HG03280 (cell line): ENCODE data around the gene PHETA1.
"Not testable (repeated sequence)": the region's sequence is repeated elsewhere in the genome, so short reads cannot be mapped to it uniquely, and the experiment has no call there.

ENCODE experiments used
- ATAC-seq: cut with Tn5 transposase; IDR thresholded peaks from one replicate; pipeline ENCODE4 v1.9.1; 2021; ENCODE audit warnings: mild to moderate bottlenecking, moderate library complexity; ENCODE audit not compliant: unreplicated experiment

PHETA1 gene

DNA sequence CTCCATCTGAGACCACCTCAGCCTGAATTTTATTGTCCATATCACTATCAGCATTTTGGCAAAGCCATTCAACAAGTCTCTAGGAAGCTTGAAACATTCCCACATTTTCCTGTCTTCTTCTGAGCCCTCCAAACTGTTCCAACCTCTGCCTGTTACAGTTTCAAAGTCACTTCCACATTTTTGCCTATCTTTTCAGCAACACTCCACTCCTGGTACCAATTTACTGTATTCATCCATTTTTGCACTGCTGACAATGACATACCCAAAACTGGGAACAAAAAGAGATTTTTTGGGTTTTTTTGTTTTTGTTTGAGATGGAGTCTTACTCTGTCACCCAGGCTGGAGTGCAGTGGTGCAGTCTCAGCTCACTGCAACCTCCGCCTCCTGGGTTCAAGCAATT is 4.3 kb upstream of the PHETA1 start:
- not testable (repeated sequence) for ATAC-seq

GRCh38 chr12:111369496-111370220 is 763 bp upstream of the PHETA1 start:
- ATAC-seq, result no peak

DNA sequence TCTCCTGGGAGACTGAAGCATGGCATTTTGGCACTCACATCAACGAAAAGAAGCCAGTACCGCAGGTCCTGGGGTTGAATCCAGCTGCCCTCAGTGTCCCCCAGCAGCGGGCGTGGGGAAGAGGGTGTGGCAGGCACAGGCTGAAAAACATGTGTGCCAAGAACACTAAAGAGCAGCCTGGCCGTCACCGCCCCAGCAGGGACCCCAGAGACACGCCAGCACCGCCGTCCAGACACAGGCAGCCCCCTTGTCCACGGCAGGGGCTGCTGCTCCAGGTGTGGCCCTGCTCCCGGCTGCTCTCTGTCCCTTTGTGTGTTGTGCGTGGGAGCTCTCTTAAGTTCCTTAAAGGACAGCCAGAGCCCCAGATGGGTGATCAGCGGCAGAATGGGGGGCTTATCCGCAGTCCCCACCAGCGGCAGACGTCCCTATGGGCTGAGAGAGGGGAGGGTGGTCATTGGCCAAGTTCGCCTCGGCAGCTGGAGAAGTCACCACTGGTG is 556 bp downstream of the PHETA1 start:
- ATAC-seq, result no peak

- ATAC-seq, result no peak
Observed at GRCh38 chr12:111367661-111368221, 1.2 kb downstream of the PHETA1 start.

- ATAC-seq, result no peak
Observed at GRCh38 chr12:111366583-111366982, 2.3 kb downstream of the PHETA1 start.

DNA sequence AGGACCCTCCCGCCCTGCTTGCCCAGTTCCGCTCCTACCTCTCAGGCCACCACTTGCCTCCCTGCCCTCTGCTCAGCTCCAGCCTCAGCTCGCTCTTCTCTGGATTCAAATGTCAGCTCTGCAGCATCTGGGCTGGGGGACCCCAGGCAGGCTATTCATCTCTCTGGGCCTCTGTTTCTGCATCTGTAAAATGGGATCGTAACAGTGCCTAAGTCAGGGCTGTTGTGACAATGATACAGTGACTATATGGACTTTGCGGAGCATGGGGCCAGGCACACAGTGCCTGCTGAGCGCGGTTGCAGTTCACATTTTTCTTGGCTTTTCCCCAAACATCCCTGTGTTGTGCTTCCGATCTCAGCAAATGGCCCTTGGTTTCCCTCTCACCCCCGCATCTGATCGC is 2.8 kb downstream of the PHETA1 start:
- ATAC-seq, result no peak

GRCh38 chr12:111363578-111363977 is 5.3 kb downstream of the PHETA1 start:
- no peak for ATAC-seq

DNA sequence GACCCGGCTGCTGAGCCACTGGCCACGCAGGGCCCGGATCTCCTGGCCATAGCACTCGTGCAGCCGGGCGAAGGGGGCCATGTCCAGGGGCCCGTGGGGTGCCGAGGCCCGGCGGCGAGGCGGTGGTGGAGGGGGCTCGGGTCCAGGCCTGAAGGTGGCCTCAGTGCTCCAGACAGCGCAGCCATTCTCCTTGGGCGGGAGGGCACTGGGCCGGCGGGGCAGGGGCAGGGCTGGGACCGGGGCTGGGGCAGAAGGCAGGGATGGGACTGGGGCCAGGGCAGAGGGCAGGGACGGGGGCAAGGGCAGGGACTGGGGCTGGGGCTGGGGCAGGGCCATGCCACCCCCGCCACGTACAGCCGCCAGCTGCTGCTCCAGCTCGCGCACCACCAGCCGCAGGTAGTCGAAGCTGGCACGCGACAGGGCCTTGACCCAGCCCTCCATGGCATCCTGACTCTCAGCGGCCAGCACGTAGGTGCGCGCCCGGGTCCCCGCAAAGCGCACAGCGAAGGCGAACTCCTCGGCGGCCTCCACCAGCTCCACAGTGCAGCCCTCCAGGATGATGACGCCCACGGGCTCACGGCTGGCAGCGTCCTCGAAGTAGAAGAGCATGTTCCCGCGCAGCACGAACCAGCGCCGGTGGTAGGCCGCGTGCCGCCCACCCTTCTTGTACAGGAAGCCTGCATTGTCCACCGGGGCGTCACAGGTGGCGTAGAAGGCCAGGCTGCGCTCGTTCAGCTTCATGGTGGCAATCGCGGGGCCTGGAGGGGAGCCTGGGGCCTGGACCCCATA is 6.0 kb downstream of the PHETA1 start:
- no peak for ATAC-seq

- no peak for ATAC-seq
Observed at GRCh38 chr12:111361717-111362576, 6.9 kb downstream of the PHETA1 start.

DNA sequence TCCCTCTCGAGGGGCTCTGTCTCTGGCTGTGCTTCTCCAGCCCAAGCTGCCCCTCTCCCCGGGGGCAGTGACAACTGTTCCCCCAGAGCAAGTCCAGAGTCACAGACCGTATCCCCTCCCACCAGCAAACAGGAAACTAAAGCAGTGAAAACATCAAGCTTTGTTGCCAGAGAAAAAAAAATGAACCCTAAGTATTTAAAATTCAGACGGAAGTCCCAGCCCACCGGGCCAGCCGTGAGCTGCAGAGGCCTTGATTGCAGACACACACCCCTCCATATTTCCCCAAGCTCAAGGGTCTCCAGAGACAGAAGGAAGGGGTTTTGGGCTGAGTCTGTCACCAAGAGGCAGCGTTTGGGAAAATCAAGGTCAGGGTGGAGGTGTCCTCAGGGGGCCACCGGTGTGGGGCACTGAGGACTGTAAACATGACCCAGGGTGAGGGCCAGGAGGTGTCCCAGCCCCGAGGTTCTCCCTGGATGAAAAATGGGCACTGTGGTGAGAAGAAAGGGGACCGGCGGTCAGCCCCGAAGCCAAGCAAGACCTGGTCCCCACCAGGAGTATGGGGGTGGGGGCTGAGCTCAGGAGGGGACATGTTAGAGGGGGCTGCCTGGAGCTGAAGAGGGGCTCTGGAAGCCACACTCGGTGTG is 7.7 kb downstream of the PHETA1 start:
- no peak for ATAC-seq

- ATAC-seq, result no peak
Observed at GRCh38 chr12:111360325-111360930, 8.5 kb downstream of the PHETA1 start.

DNA sequence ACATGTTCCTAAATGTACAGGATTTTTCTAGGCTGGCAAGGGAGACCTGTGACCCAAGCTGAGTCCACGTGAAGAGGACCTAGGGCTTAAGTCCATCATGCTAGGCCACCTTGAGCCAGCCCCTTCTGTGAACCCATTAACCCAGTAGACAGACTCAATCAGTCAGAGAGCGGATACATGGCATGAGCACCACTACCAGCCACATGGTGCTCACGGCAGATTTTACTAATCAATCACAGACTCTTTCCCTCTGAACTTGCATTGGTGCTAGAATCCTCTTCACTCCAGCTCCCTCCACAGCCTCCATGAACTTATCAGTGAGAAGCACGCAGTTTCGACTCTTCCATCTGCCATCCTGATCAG is 9.0 kb downstream of the PHETA1 start:
- no peak for ATAC-seq

DNA sequence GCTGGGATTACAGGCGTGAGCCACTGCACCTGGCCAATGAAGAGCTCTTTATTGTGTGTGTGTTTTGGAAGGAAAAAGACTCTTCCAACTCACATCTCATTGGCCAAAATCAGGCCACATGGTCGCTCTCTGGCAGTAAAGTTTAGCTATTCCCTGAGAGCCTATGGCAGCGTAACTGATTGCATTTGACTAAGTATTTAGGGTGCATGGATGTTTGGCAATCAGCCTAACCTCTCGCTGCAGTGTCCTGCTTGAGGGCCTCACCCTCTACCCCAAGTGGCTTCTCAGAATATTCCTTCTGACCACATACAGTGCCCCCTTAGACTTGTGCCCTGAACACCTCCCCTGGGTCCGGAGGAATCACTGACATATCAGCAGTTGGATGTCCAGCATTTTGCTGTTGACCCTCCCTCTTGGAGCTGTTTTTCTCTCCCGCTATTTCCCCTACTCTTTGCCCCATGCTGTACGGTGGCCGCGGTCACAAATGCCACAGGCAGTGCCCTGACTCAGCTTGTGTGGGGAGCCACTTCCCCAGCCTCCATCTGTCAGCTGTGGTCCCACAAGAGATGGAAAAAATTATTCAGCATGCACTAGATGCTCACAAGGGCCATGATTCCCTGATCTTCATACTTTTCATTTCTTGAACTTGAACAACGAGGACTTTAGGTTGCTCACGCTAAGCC is 9.5 kb downstream of the PHETA1 start:
- ATAC-seq, result no peak

DNA sequence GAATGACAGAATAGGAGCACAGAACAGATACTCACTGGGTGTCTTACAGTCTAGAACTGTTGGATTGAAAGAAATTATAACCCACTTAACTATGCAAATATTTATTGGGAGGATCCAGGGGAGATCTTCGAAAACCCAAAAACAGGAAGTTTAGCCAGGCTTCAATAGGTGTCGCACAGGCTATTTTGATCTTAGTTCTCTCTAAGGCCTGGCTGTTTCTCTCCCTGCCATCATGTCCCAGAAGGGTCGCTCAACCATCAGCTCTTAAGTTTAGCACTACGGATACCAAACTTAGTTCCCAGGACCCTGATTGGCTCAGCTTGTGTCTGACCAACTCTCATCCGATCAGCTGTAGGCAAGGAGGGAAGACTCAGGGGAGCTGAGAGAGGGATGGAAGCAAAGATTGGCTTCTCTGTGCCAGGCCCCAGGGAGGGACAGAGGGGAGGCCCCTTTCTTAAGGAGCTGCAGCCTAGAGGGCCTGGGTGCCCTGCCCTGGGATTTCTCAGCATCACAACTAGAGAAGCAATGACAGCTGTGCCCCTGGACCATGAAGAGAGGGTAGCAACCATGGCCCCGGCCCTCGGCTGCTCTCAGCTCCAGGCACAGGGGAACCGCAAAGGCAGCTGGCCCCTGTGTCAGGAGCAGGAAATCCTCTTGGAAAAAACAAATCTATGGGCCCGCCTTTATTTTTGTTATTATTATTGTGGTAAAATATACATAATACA is 13.5 kb downstream of the PHETA1 start:
- ATAC-seq, result no peak

DNA sequence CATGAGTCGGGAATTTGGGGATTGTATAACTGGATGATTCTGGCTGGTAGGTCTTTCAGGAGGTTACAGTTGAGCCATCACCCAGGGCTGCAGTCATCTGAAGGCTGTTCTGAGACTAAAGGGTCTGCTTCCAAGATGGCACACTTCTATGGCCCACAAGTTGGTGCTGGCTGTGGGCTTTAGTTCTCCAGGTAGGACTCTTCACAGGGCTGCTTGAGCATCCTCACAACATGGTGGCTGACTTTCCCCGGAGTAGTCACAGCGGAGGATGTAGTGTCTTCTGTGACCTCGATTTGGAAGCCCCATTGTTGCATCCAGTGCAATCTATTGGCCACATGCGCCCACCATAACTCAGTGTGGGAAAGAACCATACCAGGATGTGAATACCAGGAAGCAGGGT is 14.4 kb downstream of the PHETA1 start:
- ATAC-seq, result no peak

DNA sequence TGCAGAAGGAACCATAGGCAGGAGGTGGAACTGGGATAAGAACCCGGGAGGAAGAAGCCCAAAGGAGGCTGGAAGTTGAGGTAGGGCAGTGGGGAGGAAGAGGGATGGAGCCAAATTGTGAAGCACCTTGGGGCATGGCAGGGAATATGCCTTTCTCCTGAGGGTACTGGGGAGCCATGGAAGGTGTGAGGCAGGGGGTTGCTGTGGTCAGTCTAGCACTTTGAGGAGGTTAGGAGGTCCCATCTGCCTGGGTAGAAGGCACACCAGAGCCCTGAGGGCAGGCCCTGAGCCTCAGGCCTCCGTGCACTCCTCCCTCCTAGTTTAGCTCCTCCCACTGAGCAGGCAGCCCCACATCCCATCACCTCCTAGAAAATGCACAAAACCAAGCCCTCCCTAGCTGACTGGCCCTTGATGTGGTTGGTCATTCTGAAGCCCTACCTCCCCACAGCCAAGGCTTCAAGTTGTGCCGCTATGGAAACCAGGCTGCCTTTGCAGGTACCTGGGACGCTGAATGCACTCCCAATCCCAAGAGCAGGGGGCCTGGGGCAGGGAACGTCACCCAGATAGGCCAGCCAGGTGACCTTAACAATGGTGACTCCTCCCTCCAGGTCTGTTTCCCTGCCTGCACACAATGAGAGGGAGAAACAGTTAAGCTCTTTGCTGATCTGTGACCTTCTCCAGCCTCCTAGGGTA is 15.1 kb downstream of the PHETA1 start:
- ATAC-seq, result no peak

- ATAC-seq, result no peak
Observed at GRCh38 chr12:111353026-111353425, 15.9 kb downstream of the PHETA1 start.

GRCh38 chr12:111352296-111352993 is 16.4 kb downstream of the PHETA1 start:
- ATAC-seq, result no peak
